GM19193 (cell line): Measurements from ENCODE around the gene OPTC.

Source experiments
- POLR2A ChIP-seq: IDR thresholded peaks from 4 replicates; pipeline ENCODE4 v1.6.1; 2011; ENCODE audit not compliant: insufficient read depth, insufficient read length; ENCODE audit errors: extremely low read depth

OPTC gene

GRCh38 chr1:203493901-203494300 is at the start of gene OPTC:
Gene OPTC (plus strand): TSS chr1:203494153. CDS start chr1:203496006, 1,853 bp downstream.
- no peak for TF ChIP-seq POLR2A

- TF ChIP-seq POLR2A: no peak
Observed at GRCh38 chr1:203444171-203444576, 49.8 kb upstream of the OPTC start.

- TF ChIP-seq POLR2A: no peak
Observed at GRCh38 chr1:203447151-203447550, 46.8 kb upstream of the OPTC start.

- TF ChIP-seq POLR2A: no peak
Observed at GRCh38 chr1:203448521-203449061, 45.4 kb upstream of the OPTC start.

GRCh38 chr1:203450001-203450400 is 44.0 kb upstream of the OPTC start:
- TF ChIP-seq POLR2A: no peak

GRCh38 chr1:203450479-203451149 is 43.3 kb upstream of the OPTC start:
- TF ChIP-seq POLR2A: no peak

- no peak for TF ChIP-seq POLR2A
Observed at GRCh38 chr1:203451836-203452784, 41.8 kb upstream of the OPTC start.

GRCh38 chr1:203453016-203453415 is 40.9 kb upstream of the OPTC start:
- TF ChIP-seq POLR2A: no peak

- TF ChIP-seq POLR2A: no peak
Observed at GRCh38 chr1:203453616-203454015, 40.3 kb upstream of the OPTC start.

GRCh38 chr1:203454986-203455471 is 38.9 kb upstream of the OPTC start:
- TF ChIP-seq POLR2A: no peak

- TF ChIP-seq POLR2A: no peak
Observed at GRCh38 chr1:203455706-203456105, 38.2 kb upstream of the OPTC start.

- no peak for TF ChIP-seq POLR2A
Observed at GRCh38 chr1:203456577-203456976, 37.4 kb upstream of the OPTC start.

GRCh38 chr1:203458078-203458477 is 35.9 kb upstream of the OPTC start:
- no peak for TF ChIP-seq POLR2A

GRCh38 chr1:203459671-203460201 is 34.2 kb upstream of the OPTC start:
- no peak for TF ChIP-seq POLR2A

- TF ChIP-seq POLR2A: no peak
Observed at GRCh38 chr1:203461717-203462116, 32.2 kb upstream of the OPTC start.
